Stimulated activated CD8-positive, alpha-beta memory T cell treated with anti-CD3 and anti-CD28 coated beads, Interleukin-12 subunit alpha, Interleukin-12 subunit beta, amount 100 ng/mL, for 24 hours (primary cell): ENCODE data around the gene RFX6.
"Not testable (repeated sequence)": the region's sequence is repeated elsewhere in the genome, so short reads cannot be mapped to it uniquely, and the experiment has no call there.

Source experiments
- DNase-seq: peaks from one replicate; pipeline ENCODE4 v3.0.0-alpha.2; 2020; ENCODE audit errors: extremely low read depth

RFX6 gene

DNA sequence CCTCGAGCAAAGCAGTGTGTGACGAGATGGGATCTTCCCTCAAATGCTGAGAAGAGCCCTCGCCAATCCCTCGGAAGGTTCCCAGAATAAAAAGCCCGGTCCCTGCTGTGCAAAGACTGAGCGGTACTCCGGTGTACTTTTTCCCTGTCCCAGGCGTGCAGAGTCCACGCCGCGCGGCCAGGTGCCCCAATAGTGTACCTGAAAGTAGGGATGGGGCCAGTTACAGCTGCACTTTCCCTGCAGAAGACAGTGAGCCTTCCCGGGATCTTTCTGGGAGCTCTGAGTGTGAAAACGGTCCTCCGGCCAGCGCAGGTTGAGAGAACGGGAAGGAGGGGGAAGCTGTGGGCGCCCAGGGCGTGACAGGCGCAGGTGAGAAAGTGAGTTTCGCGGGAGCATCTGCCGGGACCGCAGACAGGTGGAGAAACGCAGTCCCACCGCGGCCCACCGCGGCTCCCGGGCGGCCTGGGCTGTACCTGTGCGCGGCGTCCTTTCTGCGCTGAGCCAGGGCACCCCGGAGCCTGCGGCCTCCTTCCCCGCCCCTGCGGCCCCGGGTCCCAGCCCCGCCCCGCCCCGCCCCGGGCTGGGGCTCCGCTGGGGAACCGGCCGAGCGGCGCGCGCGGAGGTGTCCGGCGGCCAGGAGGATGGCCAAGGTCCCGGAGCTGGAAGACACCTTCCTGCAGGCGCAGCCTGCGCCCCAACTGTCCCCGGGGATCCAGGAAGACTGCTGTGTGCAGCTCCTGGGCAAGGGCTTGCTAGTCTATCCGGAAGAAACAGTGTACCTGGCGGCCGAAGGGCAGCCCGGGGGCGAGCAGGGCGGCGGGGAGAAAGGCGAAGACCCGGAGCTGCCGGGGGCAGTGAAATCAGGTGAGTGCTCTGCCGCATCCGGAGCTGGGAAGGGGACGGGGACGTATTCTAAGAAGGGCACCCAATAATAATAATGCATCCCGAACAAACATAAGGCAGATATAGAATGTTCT is at the start of gene RFX6:
RFX6 (plus strand) TSS at position 608 of the 977 bp plus-strand sequence; CDS start at position 642, 34 bp downstream.
- DNase-seq = no peak

DNA sequence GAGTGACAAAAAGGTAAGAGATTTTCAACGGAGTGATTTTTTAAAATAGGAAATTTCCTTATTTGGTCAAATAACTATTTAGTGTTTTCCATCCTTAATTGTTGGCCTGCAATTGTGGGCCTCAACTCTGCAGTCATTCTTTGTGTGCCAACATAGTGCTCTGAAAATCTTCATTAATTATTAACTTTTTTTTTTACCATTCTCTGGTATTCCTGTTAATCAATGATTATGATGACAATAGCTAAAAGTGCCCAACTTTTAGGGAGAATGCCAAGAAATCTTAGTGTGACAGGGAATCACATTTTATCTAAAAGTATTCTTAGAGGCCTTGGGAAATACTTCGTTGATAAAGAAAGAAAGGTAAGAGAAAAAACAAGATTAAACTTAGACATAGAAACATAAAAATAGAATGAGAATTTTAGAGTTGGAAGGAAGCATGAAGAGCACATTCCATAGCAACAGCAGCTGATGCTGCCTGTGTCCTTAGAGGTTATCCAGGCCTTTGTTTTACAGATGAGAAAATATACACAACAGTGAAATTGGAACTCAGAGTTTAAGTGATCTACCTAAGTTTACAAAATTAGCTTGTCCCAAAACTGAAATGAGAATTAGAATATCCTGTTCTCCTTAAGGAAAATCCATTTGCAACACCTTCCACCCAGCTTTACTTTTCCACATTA is 49.3 kb upstream of the RFX6 start:
- DNase-seq = no peak

GRCh38 chr6:116828983-116829382 is 48.1 kb upstream of the RFX6 start, which contains the start of gene GPRC6A:
TSS of gene GPRC6A (minus strand) at chr6:116829083. CDS start at chr6:116829013, 70 bp downstream.
- DNase-seq = no peak

DNA sequence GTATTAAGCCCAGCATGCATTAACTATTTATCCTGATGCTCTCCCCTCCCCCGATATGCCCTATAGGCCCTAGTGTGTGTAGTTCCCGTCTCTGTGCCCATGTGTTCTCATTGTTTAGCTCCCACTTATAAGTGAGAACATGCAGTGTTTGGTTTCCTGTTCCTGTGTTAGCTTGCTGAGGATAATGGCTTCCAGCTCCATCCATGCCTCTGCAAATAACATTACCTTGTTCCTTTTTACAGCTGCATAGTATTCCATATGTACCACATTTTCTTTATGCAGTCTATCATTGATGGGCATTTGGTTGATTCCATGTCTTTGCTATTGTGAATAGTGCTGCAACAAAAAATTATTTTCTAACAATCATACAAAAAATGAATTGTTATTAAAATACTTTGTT is 42.5 kb upstream of the RFX6 start:
- DNase-seq = not testable (repeated sequence)

DNA sequence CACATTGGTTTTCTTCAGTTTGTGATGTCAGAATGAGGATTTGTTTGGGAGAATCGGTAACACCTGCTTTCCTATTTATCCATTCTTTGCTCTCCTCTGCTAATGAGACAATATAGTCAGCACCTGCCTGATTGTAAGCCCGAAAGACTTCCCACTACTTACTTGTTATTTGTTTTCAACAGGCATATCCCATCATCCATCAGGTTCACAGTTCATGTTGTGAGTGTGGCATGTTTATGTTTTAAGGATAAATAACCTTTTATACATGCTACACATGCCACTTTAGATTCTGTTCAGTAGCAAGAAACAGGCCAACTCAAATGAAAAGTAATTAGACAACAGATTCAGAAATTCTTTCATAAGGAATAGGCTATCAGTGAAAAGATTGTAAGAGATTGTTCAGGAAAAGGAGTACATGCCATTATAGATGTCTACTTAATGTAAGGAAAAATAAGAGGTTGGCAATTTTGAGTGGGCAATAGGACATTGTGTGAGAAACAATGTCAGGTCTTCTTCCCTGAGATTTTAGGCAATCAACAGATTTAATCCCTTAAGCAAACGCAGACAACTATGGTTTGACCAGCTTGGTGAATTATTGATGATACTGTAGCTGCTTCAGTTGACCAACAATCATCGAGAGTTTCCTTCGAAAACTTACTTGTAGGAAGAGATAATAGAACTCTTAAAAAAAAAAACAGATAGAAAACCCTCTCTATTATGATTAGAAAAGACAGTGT is 40.3 kb upstream of the RFX6 start:
- DNase-seq = no peak

- DNase-seq = no peak
These were observed 37.0 kb upstream of the RFX6 start for GRCh38 chr6:116840091-116840490.

DNA sequence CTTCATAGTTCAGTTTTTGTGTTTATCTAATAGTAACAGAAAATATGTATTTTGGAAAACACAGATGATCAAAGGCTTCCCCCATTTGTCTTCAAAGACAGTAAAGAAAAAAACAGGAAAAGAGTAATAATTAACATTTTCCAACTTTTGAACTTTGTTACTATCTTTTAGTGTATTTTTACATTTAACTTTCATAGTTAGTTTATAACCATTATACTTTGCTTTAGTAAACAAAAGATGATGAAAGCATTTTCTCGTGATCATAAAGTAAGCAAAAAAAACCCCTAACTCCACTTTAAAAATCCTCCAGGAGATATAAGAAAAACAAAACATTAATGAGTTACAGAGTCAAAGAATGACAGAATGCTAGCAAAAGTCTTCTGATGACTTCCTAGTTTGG is 34.6 kb upstream of the RFX6 start:
- no peak for DNase-seq

DNA sequence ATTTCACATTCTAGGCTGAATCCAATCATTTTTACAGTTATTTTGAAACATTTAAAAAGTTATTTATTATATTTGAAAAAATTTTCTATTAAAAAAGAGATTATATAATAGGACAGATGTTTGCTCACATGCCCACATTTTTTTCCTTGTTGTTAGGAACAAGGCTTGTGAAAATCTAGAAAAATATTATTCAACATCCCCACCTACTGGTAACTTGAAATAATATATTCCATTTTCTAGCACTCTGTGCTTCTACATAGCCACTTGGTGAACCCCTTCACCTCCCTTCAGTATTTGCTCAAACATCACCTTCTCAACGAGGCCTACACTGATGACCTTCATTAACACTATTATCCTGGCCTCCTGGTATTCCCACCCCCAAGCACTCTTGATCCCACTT is 29.8 kb upstream of the RFX6 start:
- DNase-seq = no peak

- no peak for DNase-seq
These were observed 19.0 kb upstream of the RFX6 start for GRCh38 chr6:116858060-116858459.

- DNase-seq = no peak
These were observed 17.8 kb upstream of the RFX6 start for GRCh38 chr6:116859264-116859663.

DNA sequence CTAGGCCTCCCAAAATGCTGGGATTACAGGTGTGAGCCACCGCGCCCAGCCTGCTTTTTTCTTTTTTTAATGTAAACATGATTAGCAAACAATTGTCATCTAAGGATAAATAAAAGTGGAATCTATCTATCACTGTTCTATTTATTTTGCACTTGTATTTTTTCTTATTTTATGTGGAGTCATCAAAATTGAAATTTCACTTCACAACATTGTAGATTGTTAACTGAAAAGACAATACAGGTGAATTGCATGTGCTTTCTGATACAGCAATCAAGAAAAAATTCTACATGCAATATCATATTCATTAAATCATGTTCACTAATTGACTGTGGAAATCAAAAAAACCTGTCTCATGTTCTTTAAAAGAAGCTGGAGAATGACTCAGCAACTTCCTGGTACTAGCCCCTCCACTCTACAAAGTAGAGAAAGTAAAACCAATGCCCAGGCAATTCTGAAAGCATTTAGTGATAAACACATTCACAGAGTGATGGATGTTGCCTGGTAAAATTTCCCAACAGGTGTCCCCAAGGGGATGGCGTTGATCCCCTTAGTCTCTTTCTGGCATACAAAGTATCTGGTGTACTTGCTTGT is 10.7 kb upstream of the RFX6 start:
- DNase-seq = no peak

DNA sequence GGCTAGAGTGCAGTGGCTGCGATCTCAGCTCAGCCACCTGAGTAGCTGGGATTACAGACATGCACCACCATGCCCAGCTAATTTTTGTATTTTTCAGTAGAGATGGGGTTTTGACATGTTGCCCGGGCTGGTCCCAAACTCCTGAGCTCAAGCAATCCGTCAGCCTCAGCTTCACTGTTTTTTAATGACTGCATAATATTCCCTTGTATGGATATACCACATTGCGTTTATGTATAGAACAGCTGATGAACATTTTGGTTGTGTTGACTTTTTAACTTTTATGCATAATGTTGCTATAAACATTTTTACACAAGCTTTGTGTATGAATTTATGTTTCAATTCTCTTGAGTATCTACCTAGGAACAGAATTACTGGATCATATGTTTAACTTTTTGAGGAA is 4.3 kb upstream of the RFX6 start:
- no peak for DNase-seq

DNA sequence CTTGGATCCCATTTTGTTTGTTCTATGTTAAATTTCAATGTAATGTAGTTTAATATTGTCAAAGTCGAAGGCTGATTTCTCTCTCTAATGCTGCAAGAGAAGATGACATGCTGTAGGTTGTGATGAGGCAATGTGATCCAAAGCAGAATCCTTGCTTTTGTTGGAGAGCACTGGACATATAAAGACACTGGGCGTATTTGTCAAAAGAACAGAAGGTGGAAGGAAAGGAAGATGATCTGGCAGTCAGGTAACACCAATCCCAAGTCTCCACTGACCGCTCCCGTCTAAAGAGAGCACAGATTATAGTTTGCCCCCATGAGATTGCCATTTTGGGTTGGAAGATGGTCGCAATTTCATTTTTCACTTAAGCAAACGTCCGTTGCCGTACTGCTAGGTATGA is 935 bp upstream of the RFX6 start:
- DNase-seq = no peak

- DNase-seq = no peak
These were observed 701 bp downstream of the RFX6 start for GRCh38 chr6:116877743-116878142.

GRCh38 chr6:116881236-116881635 is 4.2 kb downstream of the RFX6 start:
- no peak for DNase-seq

DNA sequence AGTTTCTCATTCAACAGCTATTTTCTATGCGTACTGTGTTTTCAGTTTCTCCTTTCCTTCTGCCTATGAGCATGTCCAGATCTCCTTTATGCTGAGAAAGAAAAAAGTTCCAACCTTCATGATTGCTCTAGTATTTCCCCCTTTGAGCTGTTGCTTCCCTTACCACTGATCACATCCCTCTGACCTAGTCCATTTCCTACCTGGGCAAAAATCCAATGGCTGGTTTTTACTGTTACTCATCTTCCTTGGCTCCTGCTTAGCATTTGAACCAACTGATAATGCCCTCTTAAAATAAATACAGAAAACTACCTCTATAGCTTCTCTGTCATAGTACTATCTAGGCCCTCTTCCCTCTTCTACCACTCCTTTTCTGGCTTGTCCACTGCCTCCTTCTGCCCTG is 6.0 kb downstream of the RFX6 start:
- DNase-seq = no peak

- no peak for DNase-seq
These were observed 7.5 kb downstream of the RFX6 start for GRCh38 chr6:116884530-116884929.

- no peak for DNase-seq
These were observed 10.1 kb downstream of the RFX6 start for GRCh38 chr6:116887168-116887567.

DNA sequence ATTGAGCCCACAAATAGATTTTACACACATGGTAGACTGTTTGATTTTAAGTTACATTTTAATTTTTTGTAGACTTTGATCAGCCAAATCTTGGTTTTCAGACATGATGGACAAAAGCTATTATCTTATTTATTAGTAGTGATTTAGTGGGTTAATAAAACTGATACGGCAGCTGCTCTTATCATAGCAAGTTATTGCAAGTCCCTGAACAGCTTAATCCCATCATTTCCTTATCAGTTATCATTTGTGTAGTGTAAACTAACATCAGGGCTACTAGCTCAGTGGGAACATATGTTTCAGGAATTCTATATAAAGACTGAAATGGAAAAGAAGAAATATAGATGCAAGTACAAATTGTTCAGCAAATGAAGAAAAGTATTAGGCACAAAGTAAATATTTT is 10.9 kb downstream of the RFX6 start:
- DNase-seq = no peak

- DNase-seq = no peak
These were observed 11.8 kb downstream of the RFX6 start for GRCh38 chr6:116888732-116889360.

- no peak for DNase-seq
These were observed 17.6 kb downstream of the RFX6 start for GRCh38 chr6:116894669-116895068.
